ENCODE data around the gene ATP6V1C2.
A peak's percentile ranks its signal among the peaks of the same experiment; 100 is the strongest.
"Not testable (repeated sequence)": the region's sequence is repeated elsewhere in the genome, so short reads cannot be mapped to it uniquely, and the experiment has no call there.

Gene ATP6V1C2

DNA sequence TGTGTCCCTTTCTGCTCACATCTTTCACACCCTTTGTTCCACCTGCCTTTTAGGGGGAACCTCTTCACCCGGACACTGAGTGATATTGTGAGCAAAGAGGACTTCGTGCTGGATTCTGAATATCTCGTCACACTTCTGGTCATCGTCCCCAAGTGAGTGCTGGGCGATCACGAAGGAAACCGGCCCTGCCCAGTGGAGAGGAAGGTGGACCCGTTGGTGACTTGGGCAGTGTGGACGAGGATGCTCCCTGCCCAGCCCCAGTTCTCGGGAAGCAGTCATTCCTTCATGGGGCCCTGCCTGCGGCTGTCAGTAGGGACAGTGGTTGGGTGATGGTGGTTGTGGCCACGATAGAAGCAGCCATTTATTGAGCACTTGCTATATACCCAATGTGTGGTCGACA lies 50.4 kb downstream of the ATP6V1C2 start:
- DNase-seq, result no peak

DNA sequence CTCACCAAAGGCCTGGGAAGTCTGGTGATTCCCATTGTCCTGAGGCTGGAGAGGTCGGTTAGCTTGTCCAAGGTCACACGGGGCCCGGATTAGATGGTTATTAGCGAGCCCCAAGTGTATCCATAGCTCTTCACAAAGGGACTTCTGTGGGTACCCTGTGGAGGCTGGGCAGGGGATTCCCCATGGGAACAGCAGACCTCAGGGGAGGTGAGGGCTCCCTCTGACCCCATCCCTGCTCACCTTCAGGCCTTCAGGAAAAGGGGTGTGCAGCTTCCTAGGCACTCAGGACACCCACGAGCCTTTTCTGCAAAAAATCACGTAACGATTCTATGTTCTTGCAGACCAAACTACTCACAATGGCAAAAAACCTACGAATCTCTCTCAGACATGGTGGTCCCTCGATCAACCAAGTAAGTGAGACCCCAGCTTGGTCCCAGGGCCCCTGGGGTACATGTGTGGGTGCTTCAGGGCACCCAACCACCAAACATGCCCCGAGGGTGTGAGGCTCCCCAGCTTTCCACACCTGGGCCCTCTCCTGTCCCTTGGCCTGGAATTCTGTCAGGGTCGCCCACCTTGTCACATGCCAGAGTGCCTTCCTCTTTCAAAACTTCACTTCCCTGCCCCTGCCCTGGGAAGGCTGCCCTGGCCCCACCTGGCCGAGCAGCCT lies 50.9 kb downstream of the ATP6V1C2 start:
- DNase-seq, result no peak

DNA sequence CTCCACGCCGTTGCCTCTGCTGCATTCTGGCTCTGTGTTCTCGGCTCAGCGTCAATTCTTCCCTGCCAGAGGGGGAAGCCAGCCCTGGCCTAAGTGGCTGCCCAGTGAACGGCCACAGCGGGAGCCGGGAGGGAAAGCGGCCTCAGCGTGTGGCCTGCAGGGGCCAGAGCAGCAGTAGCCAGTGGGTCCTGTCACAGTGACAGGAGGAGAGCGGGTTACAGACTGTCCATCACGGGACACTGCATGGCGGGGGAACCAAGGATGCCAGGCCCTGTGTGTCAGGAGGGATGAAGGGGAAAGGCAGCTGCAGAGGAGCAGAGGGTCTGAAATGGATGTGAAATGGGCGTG lies 51.4 kb downstream of the ATP6V1C2 start:
- DNase-seq, result no peak

DNA sequence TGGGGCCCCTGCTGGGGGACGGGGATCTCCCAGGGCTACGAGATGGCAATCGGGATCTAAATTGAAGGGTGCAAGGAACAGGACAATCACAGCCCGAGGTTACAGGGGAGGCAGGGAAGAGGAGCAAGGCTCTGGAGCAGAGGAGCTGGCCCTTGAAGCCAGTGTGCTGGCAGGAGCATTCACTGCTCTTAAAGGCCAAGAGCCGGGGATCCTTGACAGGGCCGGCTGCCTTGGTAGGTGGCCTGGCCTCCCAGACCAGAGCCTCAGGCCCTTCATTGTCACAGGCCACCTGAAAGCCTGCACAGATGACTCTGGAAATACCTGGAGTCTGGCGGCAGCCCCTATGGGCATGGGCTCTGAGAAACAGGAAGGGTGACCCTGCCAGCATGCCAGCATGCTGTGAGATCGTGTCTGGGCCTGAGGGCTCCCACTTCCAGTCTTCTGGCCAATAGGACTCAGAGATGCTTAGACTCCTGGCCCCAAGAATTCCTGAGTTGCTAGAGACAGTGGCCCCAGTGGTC lies 52.5 kb downstream of the ATP6V1C2 start:
- no peak for DNase-seq

DNA sequence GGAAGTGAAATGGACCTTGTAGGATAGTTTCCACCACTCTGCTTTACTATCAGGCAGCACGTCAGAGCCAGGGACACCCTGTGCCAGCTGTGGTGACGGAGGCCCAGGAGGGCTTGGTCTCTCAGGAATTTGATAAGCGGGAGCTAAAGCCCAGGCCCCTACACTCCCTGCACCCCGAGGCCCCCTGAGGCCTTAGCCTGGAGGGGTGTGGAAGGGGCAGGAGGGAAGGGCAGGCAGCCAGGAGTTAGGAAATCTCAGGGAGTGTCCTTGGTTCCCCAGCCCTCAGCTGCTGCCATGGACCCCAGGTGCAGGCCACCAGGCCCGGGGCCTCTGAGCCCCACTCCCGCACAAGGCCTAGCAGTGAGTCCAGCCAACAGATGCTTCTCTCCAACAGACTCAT lies 53.0 kb downstream of the ATP6V1C2 start:
- no peak for DNase-seq

DNA sequence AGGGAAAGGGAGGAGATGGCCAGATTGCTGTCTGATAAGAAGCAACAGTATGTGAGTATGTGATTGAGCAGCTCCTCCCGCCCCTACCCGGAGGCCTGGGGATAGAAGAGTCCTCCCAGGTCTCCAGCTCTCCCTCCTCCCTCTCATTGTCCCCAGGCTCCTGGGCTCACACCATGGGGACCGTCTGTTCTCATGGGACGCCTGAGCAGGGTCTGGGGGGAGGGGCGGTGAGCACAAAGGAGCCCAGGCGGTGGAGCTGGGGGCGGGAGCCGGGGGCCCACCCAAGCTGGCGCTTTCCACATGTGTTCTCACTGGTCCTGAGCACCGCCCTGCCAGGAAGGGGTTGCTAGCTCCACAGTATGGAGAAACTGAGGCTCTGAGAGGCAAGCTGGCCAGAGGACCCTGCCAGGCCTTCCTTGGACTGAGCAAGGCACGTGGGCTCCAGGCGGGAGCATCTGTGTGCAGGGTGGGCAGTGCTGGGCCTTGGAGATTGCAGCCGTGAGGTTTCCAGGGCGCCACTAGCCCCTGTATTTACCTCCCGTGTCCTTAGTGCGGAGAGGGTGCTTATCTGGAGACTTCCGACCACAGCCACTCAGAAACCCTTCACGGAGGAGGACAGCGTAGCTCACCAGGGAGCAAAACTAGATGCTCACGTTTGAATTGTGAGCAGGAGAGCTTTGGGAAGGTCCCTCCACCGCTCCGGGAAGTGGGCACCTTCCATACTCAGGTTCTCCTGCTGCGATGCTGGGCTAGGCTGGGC lies 53.8 kb downstream of the ATP6V1C2 start:
- DNase-seq, result no peak

DNA sequence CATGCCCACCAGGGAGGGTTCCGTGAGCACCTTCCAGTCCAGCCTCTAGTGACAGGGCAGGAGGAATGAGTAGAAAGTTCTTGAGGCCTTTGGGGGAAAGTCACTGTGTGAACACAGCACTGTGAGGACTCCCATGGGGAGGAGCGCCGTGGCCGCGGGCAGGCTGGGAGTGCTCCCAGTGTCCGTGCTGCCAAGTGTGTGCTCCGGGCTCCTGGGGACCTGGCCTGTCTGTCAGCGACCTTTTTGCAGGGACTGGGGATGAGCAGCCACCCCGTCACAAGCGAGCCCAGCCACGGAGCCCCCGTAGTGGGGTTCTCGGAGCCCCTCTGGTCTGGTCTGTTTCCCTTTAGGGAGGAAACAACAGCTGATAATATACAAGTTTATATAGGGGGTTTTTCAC lies 54.4 kb downstream of the ATP6V1C2 start:
- no peak for DNase-seq

DNA sequence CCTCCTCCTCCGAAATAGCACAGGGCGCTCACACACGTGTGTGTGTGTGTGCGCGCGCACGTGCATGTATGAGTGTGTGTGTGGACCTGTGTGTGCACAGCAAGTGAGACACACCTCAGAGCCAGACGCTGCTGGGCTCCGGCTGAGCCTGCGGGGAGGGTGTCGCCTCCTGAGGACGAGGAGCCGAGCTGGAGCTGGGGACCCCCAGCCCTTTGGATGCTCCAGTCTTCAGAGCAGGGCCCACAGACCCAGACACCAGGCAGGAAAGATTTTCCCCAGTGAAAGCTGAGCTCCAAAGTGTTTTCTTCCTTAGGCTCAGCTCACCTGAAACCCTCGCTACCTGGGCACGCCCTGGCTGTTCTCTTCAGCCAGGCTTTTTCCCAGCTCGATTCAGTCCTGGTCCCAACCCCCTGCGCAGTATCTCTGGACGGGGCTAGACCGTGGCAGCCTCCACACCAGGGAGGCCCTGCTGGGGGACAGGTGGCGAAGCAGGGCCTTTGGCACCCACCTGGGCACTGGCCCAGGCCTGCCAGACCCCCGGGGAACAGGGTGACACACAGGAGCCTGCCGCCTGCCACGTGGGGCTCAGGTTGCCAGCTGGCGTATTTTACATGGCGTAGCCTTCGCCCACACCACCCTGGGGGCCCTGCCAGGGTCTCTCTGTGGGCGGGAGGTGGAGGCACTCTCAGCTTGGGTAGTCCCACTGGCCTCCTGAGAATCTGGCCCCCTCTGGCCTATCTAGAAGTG lies 55.0 kb downstream of the ATP6V1C2 start:
- DNase-seq, result no peak

DNA sequence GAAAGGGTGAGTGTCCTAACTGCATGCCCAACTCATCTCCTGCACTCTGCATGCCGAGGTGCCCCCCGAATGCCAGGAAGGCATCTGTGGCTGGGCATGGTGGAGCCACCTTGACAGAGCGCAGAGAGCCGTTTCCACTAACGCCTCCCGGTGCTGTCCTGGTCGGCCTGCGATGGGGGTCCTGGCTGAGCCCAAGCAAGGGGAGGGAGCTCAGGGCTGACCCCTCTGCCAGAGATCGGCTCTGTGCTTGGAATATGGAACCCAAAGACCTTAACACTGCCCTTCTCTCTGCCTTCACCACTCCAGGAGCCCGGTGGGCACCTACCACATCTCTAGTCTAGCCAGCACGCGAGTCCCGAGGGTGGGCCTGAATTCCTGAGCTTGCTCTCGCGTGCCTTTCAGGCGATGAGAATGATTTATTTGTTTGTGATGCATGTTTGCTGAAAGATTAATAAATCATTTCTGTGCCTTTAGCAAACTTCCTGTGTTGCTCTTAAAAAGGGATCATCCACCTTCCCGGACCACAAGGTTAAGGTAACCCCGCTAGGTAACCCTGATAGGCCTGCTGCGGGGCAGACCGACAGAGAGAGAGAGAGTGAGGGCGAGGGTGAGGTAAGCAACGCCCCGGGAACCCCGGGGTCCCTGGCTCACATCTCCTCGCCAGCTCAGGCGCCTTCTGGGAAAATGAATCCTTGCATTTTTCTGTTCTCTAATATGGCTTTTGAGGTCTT lies 55.8 kb downstream of the ATP6V1C2 start:
- DNase-seq, result no peak

DNA sequence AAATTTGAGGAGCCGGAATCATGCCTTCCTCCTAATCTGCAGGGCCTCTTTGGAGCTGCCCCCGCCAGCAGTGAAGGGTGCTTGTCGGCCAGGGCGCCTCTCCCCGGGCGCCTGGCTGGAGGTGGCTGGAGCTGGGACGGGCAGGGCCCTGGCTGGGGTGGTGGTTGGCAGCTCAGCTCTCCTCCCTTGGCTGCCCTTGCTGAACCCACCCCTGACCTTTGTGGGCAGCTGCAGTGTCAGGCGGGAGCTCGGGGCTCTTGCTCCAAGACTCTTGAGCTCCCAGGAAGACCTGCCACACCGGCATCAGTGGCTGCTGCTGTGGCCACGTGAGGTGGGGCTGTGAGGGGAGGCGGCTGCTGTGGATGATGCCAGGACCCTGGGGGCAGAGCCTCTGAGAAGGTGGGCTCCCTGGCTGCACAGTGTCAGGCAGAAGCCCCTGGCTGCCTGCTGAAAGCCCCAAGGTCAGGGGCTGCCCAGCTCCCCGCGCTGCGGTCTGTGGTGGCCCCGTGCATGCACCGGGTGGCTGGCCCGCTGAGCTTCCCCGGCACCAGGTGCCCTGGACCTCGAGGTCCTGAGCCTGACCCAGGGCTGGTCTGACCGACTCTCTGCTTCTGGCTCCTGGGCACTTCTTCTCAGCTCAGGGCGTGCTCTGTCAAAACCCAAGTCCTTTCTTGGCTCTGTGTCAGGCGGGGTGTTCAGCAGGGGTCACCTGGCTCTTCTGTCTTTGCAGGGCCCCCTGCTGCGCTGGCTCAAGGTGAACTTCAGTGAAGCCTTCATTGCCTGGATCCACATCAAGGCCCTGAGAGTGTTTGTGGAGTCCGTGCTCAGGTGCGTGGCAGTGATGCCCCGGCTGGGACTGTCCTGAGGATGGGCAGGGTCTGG lies 56.7 kb downstream of the ATP6V1C2 start:
- no peak for DNase-seq

DNA sequence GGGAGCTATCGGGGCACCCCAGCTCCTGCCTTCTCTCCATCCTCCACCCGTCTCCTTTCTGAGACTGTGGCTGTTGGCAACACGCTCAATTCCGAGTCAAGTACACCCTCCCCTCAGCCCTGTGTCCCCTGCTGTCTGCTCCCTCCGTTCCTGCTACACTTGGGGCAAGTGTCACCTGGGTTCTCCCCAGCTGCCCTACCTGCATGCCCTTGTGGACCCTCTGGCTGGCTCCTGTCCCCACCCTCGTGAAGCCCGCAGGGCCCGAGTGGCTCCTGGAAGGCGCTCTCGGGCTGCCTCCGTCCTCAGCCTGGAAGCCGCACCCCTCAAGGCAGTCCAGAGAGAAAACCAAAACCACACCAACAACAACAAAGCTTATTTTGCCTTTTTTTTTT lies 57.3 kb downstream of the ATP6V1C2 start:
- no peak for DNase-seq

DNA sequence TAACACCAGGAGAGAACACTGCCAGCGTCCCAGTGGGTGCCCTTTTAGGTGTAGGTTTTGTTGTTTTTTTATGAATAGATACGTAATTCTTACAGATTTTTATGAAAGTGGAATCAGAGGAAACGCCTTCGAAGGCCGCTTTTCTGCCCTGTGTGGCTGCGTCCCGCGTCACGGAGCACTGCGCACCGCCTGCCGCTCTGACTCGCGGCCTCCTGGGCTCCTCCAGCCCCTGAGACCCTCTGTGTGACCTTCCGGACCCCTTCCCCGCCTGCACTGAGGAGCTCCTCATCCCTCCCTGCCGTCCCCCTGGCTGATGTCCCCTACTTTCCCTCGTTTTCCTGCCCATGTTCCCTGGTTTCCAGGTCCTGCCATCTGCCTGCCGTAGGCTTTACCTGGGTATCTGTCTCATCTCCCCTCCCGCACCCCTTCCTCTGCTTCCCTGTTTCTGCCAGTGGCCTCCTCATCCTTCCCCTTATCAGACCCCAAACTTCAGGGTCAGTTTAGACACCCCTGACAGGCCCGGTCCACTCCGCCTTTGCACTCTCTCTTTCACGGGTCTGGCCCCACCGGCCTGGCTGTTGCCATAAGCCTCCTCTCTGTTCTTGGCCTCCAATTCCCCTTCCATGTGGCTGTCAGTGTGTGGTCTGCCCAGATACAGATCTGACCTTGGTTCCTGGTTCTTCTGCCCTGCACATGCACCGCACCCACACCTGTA lies 58.5 kb downstream of the ATP6V1C2 start:
- no peak for DNase-seq

DNA sequence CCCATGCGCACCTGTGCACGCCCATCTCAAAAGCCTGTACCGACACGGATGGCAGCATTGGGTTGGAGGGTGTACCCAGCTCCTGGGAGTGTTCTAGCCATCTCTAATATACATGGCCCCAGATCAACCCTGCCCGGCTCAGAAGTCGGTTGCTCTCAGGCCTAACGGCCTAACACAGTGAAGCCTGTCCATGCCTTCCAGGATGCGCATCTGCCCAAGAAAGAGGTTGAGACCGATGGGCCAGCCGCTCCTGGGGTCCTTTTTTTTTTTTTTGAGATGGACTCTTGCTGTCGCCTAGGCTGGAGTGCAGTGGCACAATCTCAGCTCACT lies 59.0 kb downstream of the ATP6V1C2 start:
- DNase-seq, result no peak

DNA sequence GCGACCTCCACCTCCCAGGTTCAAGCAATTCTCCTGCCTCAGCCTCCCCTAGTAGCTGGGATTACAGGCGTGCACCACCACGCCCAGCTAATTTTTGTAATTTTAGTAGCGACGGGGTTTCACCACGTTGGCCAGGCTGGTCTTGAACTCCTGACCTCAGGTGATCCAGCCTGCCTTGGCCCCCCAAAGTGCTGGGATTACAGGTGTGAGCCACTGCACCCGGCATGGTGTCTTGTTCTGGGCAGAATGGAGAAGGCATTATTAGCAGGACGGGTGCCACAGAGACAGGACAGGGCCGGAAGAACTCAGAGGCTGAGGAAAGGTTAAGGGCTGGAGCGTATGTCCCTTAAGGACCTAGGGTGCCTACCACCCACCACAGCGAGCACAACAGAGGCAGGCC lies 59.4 kb downstream of the ATP6V1C2 start:
- not testable (repeated sequence) for DNase-seq

DNA sequence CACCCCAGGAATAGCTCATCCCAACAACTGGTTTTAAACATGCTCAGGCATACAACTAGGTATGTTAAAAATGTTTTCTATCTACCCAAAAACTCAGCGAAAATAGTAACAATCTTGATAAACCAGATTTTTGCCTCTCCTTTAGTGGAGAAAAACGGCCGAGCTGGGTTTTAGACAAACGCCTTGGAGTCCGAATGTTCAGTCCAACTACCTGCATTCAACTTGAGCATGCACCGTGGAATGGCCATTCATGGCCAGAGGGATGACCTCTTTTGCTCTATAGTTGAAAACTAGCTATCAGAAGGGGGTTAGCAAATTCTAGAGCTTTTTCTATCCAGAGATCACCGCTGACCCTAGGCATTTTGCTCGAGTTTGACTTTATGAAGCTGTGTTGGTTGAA lies 60.3 kb downstream of the ATP6V1C2 start:
- DNase-seq, result no peak

DNA sequence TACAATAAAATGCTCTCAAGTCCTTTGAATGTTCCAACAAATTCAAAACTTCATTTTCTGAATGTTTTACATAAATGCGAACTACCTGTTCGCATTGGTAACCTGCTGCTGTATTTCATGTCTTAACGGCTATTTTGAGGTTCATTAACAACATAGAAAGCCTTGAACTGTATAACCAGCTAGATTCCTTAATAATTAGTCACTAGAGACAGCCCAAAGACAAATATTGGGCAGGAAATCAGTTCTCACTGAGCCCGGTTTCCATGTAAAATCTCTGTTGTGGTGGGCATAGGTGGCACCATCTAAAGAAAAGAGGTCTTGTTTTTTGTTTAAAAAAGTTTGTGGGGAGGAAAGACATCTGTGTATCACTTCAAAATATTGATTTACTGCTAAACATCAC lies 62.0 kb downstream of the ATP6V1C2 start:
- DNase-seq, result no peak

DNA sequence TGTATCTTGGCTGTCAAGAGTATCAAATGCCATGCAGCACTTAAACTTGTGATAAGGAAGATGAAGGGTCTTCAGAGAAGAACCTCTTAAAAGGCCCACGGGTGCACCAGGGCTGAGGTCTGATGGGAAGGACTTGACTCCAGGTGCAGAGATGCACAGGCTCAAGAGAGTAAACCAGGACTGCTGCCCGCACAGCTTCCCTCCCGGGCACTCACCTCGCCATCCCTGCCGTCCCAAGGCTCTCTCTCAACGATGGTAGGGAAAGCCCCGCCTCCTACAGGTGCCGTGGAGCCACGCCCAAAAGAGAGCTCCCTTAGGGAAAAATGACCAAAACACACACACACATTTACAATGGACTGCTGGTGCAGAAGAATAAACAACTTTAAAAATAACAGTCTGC lies 63.3 kb downstream of the ATP6V1C2 start:
- DNase-seq, result no peak

DNA sequence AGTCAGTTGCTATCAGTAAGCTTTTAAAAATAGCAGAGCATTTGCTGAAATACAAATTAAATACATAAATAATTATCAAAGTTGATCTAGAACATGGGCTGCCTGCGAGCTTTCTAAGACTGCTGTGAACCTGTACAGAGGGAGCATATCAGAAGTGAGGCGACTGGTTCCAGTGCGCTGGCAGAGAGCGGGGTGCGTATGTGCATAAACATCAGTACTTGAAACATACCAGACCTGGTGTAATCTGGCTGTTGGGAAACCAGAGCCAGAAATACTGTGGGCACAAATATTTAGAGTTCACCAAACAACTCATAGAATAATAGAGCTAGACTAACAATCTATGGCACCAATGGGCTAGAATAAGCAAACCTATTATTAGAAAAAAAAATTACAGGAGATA lies 63.8 kb downstream of the ATP6V1C2 start:
- no peak for DNase-seq

DNA sequence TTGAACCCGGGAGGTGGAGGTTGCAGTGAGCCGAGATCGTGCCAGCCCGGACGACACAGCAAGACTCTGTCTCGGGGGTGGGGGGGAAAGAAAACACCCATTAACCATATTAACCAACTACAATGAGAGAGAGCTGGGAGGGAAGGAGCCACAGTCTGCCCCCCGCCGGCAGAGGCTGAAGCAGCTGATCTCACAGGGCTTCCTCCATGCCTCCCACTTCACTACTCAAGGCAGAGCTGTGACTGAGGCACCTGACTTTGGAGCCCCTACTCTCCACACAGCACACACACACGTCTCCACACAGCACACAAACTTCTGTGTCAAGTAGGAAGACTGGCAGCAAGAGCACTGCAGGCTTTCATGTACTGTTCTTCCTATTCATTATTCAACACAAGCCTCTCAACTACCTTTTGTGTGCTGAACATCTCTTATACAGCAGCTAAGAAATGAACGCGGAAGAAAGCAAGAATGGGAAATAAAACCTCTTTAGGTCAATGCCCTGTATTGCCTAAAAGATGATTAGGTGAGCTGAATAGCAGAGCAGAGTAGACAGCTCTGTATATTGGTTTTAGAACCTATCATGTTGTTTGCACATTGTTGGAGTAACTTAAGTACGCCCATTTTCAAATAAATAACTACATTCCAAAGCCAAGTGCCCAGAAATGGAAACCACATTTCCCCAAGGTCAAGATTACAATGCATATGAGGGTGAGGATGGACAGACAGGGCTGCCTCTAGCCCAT lies 65.0 kb downstream of the ATP6V1C2 start:
- no peak for DNase-seq

DNA sequence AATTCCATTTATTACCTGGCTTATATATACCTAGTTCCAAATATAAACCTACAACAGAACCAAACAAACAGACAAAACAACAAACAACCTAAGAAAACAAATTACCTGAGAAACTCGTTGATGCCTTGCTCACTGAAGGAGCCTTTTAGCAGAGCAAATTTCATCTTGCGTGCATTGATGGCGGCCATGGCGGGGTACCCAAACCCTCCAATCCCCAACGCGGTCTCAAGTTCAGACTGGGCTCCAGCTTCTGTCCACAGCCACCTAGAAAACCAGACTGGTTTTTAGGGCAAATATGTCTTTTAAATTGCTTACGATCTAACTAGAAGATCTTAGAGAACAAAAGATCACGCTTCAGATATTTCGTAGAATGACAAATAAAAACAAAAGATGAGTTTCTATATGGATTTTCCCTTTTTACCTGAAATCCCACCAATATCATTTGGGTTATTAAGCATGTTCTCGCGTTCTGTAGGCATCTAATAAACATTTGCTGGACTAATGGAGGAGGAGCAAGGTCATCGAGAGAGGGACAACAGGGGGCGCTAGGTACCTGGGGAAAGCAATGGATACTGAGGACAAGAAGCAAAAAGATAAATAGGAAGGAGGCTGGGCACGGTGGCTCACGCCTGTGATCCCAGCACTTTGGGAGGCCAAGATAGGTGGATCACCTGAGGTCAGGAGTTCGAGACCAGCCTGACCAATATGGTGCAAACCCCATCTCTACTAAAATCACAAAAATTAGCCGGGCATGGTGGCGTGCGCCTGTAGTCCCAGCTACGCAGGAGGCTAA lies 65.9 kb downstream of the ATP6V1C2 start:
- DNase-seq, result peak in 1 of 2 experiments; percentile 21

Data from stimulated activated CD4-positive, alpha-beta T cell treated with anti-CD3 and anti-CD28 coated beads, Interleukin-4, amount 100 ng/mL, for 4 hours (primary cell).